Erythroblast (primary cell): ENCODE results near the gene NSRP1.

Experiments used
- GATA1 ChIP-seq: IDR thresholded peaks from 2 replicates; pipeline ENCODE4 v1.6.1; 2011; ENCODE audit warnings: low read depth, mild to moderate bottlenecking, control low read depth, low read length, moderate library complexity
- POLR2A ChIP-seq: IDR thresholded peaks from 2 replicates; pipeline ENCODE4 v1.6.1; 2011; ENCODE audit warnings: mild to moderate bottlenecking, low read length

- TF ChIP-seq POLR2A (no peak), GATA1 (no peak)
These were observed 57.0 kb downstream of the NSRP1 start for GRCh38 chr17:30173649-30174048.
